Heart right ventricle (tissue), 16 donors: ENCODE measurements around the gene ARHGEF19. TPM values are rescaled to one million over a fixed set of nuclear protein-coding genes. Genes with fewer than 3 reads are reported as not detected.

Source experiments
- ATAC-seq, 8 donors: fragments of 200-7000 bp; cut with Tn5 transposase; one replicate each; pipeline ENCODE4 v1.9.1; 2020; ENCODE audit warnings: mild to moderate bottlenecking in 8 of 8, moderate library complexity in 8 of 8, moderate number of reproducible peaks in 1 of 8
- DNase-seq, 2 donors: peaks; one replicate each; pipeline ENCODE4 v3.0.0-alpha.2; 2020
- H3K27ac ChIP-seq, 10 donors: fragments of 200-600 bp; sonication (generic) in 2 of 10; one replicate each; pipeline versions ENCODE4 v1.5.0 to v1.8.0; 2020 to 2022; ENCODE audit warnings: mild to moderate bottlenecking in 3 of 10
- H3K27me3 ChIP-seq, 7 donors: fragments of 200-600 bp; one replicate each; pipeline ENCODE4 v1.8.0; 2021 to 2022; ENCODE audit warnings: mild to moderate bottlenecking in 2 of 7
- H3K36me3 ChIP-seq, 9 donors: fragments of 200-600 bp; sonication (generic) in 1 of 9; one replicate each; pipeline versions ENCODE4 v1.5.0 to v1.8.0; 2020 to 2022; ENCODE audit warnings: mild to moderate bottlenecking in 2 of 9
- H3K4me1 ChIP-seq, 9 donors: fragments of 200-600 bp; sonication (generic) in 1 of 9; one replicate each; pipeline versions ENCODE4 v1.5.0 to v1.8.0; 2020 to 2022; ENCODE audit warnings: mild to moderate bottlenecking in 4 of 9
- H3K4me3 ChIP-seq, 10 donors: fragments of 200-600 bp; sonication (generic) in 2 of 10; one replicate each; pipeline versions ENCODE4 v1.5.0 to v1.8.0; 2020 to 2022; ENCODE audit warnings: mild to moderate bottlenecking in 7 of 10, moderate library complexity in 2 of 10
- H3K9me3 ChIP-seq, 11 donors: fragments of 200-600 bp in 10 of 11; sonication (generic) in 2 of 11; one replicate each; pipeline versions ENCODE4 v1.5.0 to v1.8.0; 2013 to 2022; ENCODE audit warnings: mild to moderate bottlenecking in 2 of 11, control low read depth in 1 of 11, moderate library complexity in 1 of 11
- WGBS, 2 donors: extraction: QIAGEN DNeasy Blood & Tissue Kit; methylation state at CpG; one replicate each; pipeline ENCODE4 v1.1.7; 2013; ENCODE audit warnings: inconsistent platforms in 1 of 2; 5-methylcytosine and 5-hydroxymethylcytosine counted together
- intact Hi-C, 10 donors: fragments of 100-400 bp; cut with DNase I; formaldehyde crosslinking; loops; one replicate each; pipeline versions ENCODE4 v1.11.1 to v1.14.2; 2022
- polyA plus RNA-seq, 2 donors: library from polyadenylated mRNA; stranded (reverse); fragments of 200-250 nt; gene quantifications; one replicate each; pipeline ENCODE4 v1.2.3, GENCODE V29; 2013
- total RNA-seq, 10 donors: library from RNA; stranded (reverse); fragmentation: NEBNext Ultra II Directional in 3 of 10; extraction: Animal tissue kit (Norgen Biotek cat#: 25700) in 3 of 10; gene quantifications; one replicate each; pipeline versions ENCODE4 v1.2.1 to v1.2.4, GENCODE V29; 2021 to 2023
- TF ChIP-seq, protein P1 (sequence below), 9 donors: fragments of 200-600 bp; sonication (generic) in 2 of 9; IDR thresholded peaks; one replicate each; pipeline versions ENCODE4 v1.5.0 to v1.8.0; 2021 to 2022; ENCODE audit warnings: antibody characterized with exemption in 9 of 9, mild to moderate bottlenecking in 5 of 9, moderate library complexity in 1 of 9
- donor health status: Arrhythmogenic right ventricular cardiomyopathy.
- donor health status: ischemic (EF 13 %, LVEDD 7.1; RV severe dilation, severe dysfunction).
- donor health status: healthy with polysubstance abuse.
- donor health status: DM: no; HTN: yes; CAD: no.
- donor health status: DM: no; HTN: no; CAD: no.
- donor health status: ischemic (EF 25% LVEDD 6.9; RV normal size, moderate dysfunction).
- donor health status: ischemic (EF 25% LVEDD 5.7; RV mildly dilated, moderate dysfunction).
- donor health status: healthy.
- donor health status: DM: yes; HTN: yes; CAD: no.
- donor health status: Ischemic cardiomyopathy.
- donor health status: ischemic (EF 35%, LVEDD 5.7; RV mildly dilated, moderate dysfunction).
- donor health status: nonischemic (EF 11% LVEDD 7.7; RV severe dilation, severe dysfunction).
- donor health status: DM: yes; HTN: yes; CAD: no.
- donor health status: PGD.
- donor health status: ischemic (EF 29% LVEDD 5.4; RV normal size, mild dysfunction).
- donor health status: nonischemic (EF 23%, LVEDD 6.1; RV moderate dilation, normal function).

The ARHGEF19 gene
- total and polyA plus RNA-seq, 12 donors: 0.49 to 5.4 (median 1.6) TPM

DNA sequence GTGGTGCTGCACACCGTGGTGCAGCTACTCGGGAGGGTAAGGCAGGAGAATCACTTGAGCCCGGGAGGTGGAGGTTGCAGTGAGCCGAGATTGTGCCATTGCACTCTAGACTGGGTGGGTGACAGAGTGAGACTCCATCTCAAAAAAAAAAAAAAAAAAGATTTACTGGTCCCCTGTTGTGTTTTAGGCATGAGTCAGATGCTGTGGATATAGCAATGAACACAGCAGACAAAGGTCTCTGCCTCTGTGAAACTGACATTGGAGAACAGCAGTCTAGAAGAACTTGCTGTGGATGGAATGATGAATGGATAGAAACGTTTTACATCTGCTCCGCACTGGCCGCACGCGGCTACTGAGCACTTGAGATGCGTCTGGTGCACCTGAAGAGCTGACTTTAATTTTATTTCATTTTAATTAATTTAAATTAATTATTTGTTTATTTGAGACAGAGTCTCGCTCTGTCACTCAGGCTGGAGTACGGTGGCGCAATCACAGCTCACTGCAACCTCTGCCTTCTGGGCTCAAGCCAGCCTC lies 32.1 kb downstream of the ARHGEF19 start:
- no peak for ATAC-seq
- peaks cover 26 to 53% (median 42%) of the 10 kb centered on the region in 9 donors for H3K4me1 ChIP-seq
- intact Hi-C loops: loop anchor here in 6 of 10 donors (2.0 to 10.0 kb wide), 5 partner anchors 26 to 176 kb away; partner anchors contain the start of gene SRARP (in 1 of the 6)
- H3K4me3 ChIP-seq: no peak overlapping the region
- no peaks in the 10 kb centered on the region for H3K9me3 ChIP-seq
- WGBS, 2 donors: 92 to 95% methylated on average over 13 of the region's 13 CpGs
- H3K27ac ChIP-seq: peak overlapping the region in 1 of 10 donors; percentile 97
- DNase-seq: no peak
- no peaks in the 10 kb centered on the region for H3K36me3 ChIP-seq
- H3K27me3 ChIP-seq: no peaks in the 10 kb centered on the region
- TF ChIP-seq, protein P1, sequence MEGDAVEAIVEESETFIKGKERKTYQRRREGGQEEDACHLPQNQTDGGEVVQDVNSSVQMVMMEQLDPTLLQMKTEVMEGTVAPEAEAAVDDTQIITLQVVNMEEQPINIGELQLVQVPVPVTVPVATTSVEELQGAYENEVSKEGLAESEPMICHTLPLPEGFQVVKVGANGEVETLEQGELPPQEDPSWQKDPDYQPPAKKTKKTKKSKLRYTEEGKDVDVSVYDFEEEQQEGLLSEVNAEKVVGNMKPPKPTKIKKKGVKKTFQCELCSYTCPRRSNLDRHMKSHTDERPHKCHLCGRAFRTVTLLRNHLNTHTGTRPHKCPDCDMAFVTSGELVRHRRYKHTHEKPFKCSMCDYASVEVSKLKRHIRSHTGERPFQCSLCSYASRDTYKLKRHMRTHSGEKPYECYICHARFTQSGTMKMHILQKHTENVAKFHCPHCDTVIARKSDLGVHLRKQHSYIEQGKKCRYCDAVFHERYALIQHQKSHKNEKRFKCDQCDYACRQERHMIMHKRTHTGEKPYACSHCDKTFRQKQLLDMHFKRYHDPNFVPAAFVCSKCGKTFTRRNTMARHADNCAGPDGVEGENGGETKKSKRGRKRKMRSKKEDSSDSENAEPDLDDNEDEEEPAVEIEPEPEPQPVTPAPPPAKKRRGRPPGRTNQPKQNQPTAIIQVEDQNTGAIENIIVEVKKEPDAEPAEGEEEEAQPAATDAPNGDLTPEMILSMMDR (IDR thresholded peaks at IDR 0.05): no peak

DNA sequence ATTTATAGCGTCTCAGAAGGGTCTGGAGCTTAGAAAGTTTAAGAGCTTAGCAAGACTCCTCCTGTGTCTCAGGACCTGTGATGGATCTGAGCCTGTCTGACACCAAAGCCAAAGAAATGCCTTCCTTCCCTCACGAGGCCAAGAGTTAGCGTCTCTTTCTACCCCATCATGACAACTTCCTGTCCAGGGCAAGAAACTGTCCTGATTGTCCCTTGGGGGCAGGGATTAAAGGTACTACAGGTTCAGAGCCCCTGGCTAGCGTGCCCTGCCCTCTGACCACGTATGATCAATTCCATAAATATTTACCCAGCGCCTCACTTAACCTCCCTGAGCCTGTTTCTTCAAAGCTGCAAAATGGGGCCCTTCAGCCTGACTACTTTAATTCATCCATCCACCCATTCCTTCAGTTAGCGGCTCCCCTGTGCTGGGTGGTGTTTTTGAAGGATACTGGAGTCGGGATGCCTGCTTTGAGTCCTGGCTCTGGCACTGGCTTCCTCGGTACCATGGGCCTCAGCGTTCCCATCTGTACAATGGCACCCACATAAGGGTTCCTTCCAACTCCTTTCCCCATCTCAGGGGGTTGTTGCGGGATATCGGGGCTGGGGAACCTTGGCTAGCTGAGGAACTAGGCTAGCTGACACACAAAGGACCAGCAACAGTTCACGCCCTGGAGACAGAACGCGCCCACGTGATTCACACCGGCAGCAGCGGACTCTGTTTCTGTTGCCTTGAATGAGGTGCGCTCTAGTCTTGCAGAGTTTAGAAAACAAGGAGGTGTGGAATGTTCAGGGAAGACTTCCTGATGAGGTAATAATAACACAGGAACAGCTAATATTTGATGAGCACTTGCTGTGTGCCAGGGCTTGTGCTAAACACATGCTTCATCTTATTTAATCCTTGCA lies 33.6 kb downstream of the ARHGEF19 start:
- TF ChIP-seq, protein P1 (IDR thresholded peaks at IDR 0.05): no peak
- Histone ChIP-seq H3K9me3 (no peaks in the 10 kb centered on the region), H3K36me3 (no peaks in the 10 kb centered on the region), H3K27me3 (no peaks in the 10 kb centered on the region), H3K4me1 (peaks cover 29 to 68% (median 56%) of the 10 kb centered on the region in 9 donors), H3K4me3 (no peak overlapping the region), H3K27ac (no peak overlapping the region)
- DNase-seq (no peak), ATAC-seq (no peak)
- intact Hi-C loops: no loop called here
- 86 to 88% methylated on average over 19 of the region's 19 CpGs for WGBS, 2 donors

DNA sequence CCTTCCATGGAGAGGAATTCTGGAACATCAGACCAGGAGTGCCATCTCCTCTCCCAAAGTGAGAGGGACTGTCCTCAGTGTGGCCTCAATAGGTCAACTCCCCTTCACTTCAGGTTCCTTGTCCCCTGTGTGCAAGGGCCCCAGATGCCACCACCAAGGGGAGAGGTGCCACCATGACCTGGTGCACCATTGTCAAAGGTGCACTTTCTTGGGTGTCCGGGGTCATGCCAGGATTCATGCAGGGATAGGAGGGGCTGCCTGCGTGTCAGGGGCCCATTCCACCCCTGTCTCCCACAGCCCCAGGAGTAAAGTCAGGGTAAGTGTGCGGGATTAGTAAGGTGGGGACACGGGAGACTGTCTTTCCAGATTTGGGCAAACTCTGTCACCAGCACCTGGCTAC lies 35.1 kb downstream of the ARHGEF19 start:
- TF ChIP-seq, protein P1 (IDR thresholded peaks at IDR 0.05): no peak
- H3K9me3 ChIP-seq: no peaks in the 10 kb centered on the region
- H3K36me3 ChIP-seq: no peaks in the 10 kb centered on the region
- intact Hi-C loops: no loop called here
- DNase-seq: no peak
- no peaks in the 10 kb centered on the region for H3K27me3 ChIP-seq
- H3K4me1 ChIP-seq: peaks cover 29 to 71% (median 55%) of the 10 kb centered on the region in 9 donors
- H3K4me3 ChIP-seq: no peak overlapping the region
- ATAC-seq: no peak
- peak overlapping the region in 7 of 10 donors; percentile 81 to 91 (median 86) for H3K27ac ChIP-seq
- WGBS, 2 donors: 96 to 97% methylated on average over 4 of the region's 4 CpGs

DNA sequence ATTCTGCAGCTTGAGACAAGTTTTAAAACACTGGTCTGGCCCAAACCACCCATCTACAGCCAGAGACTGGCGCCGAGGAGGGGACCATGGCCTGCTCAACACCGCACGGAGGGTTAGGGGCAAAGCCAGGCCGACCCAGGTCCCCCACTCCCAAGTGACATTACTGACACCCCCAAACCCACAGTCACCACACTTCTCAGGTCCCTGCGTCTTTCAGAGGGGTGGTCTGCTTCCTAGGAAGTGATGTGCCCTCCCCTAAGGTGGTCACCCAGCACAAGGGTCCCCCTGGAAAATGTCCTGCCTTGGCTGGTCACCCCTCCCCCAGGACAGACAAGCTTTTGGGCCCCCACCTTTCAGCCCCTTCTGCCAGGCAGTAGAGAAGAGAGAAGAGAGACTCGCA lies 35.8 kb downstream of the ARHGEF19 start:
- 70 to 71% methylated on average over 7 of the region's 7 CpGs for WGBS, 2 donors

More for the DNA sequence above, 35.8 kb downstream of the ARHGEF19 start:
- H3K4me3 ChIP-seq: no peak overlapping the region
- H3K27ac ChIP-seq: peak overlapping the region; percentile 48 to 91 (median 84)
- no peaks in the 10 kb centered on the region for H3K9me3 ChIP-seq
- H3K4me1 ChIP-seq: peaks cover 25 to 65% (median 48%) of the 10 kb centered on the region in 9 donors
- DNase-seq: no peak
- TF ChIP-seq, protein P1 (IDR thresholded peaks at IDR 0.05): no peak
- H3K36me3 ChIP-seq: no peaks in the 10 kb centered on the region
- intact Hi-C loops: no loop called here
- ATAC-seq: peak in 1 of 8 donors; percentile 2
- no peaks in the 10 kb centered on the region for H3K27me3 ChIP-seq
